ENCODE data around the gene NOS1. TPM values are rescaled to one million over a fixed set of nuclear protein-coding genes. Genes with fewer than 3 reads are reported as not detected.

NOS1 gene
- total RNA-seq, 1 experiment from 2014 or later: not detected

DNA sequence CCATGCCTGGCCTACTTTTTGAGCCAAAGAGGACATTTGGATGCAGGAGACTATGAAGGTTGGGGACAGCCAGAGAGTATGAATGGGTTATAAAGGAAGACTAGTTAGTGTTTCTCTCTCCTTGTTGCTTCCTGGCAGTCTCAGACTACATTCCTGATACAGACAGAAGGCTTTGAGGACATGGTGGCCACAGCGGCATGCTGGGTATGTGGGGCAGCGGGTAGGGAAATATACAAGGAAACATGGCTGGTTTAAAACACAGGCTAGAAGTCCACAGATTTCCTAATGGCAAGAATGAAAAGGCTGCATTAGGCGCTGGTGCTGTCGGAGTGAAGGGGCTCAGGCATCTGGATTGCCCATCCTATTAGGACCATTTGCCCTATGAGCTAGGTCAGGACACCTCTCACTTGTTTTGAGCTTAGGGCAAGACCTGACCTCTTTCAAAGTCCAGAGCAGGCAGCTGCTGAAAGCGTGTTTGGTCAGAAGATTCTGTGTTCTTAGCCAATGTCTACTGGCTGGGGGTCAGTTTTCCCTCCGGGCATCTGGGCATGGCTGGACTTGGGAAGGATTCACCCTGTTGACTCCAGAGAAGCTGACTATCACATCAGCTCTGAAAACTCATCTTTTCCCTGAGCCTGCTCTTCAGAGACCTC is 151.0 kb downstream of the NOS1 start:
- no peaks in the 10 kb centered on the region for H3K4me1 Mint-ChIP-seq (ENCODE audit: low read depth, unreplicated experiment)
- H3K27me3 Mint-ChIP-seq (ENCODE audit: insufficient read depth, unreplicated experiment): peaks cover 23% of the 10 kb centered on the region
- Histone ChIP-seq H3K4me3 (ENCODE audit: low read depth, low read length) (no peak overlapping the region), H3K36me3 (ENCODE audit: control insufficient read depth, insufficient read depth, low read length) (no peaks in the 10 kb centered on the region), H3K4me1 (no peaks in the 10 kb centered on the region), H3K27me3 (replicated peaks; ENCODE audit: control insufficient read depth, insufficient read depth, low read length) (no peaks in the 10 kb centered on the region), H3K9me3 (no peaks in the 10 kb centered on the region)
- H3K4me3 Mint-ChIP-seq (ENCODE audit: unreplicated experiment): no peak overlapping the region
- DNase-seq: no peak
- BruUV-seq (replicated peaks): no TSS peak
- intact Hi-C loops (cut with micrococcal nuclease; ENCODE audit: unreplicated experiment): loop anchor here (5.0 kb wide), 2 partner anchors 627 to 642 kb away; no protein-coding TSS in a partner anchor
- no peaks in the 10 kb centered on the region for H3K36me3 Mint-ChIP-seq (ENCODE audit: insufficient read depth, unreplicated experiment)
- ChIA-PET POLR2A (no interaction called here), CTCF (interaction anchor here (1.1 to 1.4 kb wide), 2 partner anchors 17 to 156 kb away, joined by 3 to 4 read pairs; no protein-coding TSS in a partner anchor)
- no peaks in the 10 kb centered on the region for H3K9me3 Mint-ChIP-seq (ENCODE audit: unreplicated experiment)
- TF ChIP-seq CTCF (IDR thresholded peaks at IDR 0.05; ENCODE audit: insufficient read depth in 1 of 2, low read depth in 1 of 2, low read length in 1 of 2, severe bottlenecking in 1 of 2, unreplicated experiment in 1 of 2): no peak
- H3K27ac Mint-ChIP-seq (ENCODE audit: unreplicated experiment): no peak overlapping the region

- Mint-ChIP-seq H3K27me3 (ENCODE audit: insufficient read depth, unreplicated experiment) (peaks cover 23% of the 10 kb centered on the region), H3K4me1 (ENCODE audit: low read depth, unreplicated experiment) (no peaks in the 10 kb centered on the region), H3K36me3 (ENCODE audit: insufficient read depth, unreplicated experiment) (no peaks in the 10 kb centered on the region), H3K9me3 (ENCODE audit: unreplicated experiment) (no peaks in the 10 kb centered on the region), H3K27ac (ENCODE audit: unreplicated experiment) (no peak overlapping the region), H3K4me3 (ENCODE audit: unreplicated experiment) (no peak overlapping the region)
- POLR2A ChIA-PET: no interaction called here
- TF ChIP-seq CTCF (IDR thresholded peaks at IDR 0.05; ENCODE audit: insufficient read depth in 1 of 2, low read depth in 1 of 2, low read length in 1 of 2, severe bottlenecking in 1 of 2, unreplicated experiment in 1 of 2): no peak
- H3K4me1 ChIP-seq: no peaks in the 10 kb centered on the region
- no peaks in the 10 kb centered on the region for H3K9me3 ChIP-seq
- BruUV-seq (replicated peaks): no TSS peak
- H3K36me3 ChIP-seq (ENCODE audit: control insufficient read depth, insufficient read depth, low read length): no peaks in the 10 kb centered on the region
- DNase-seq: no peak
- no peaks in the 10 kb centered on the region for H3K27me3 ChIP-seq (replicated peaks; ENCODE audit: control insufficient read depth, insufficient read depth, low read length)
- CTCF ChIA-PET: interaction anchor here (0.7 to 1.1 kb wide), 2 partner anchors 18 to 647 kb away, joined by 4 read pairs; no protein-coding TSS in a partner anchor
- H3K4me3 ChIP-seq (ENCODE audit: low read depth, low read length): no peak overlapping the region
- intact Hi-C loops (cut with micrococcal nuclease; ENCODE audit: unreplicated experiment): loop anchor here (5.0 kb wide), 2 partner anchors 628 to 643 kb away; no protein-coding TSS in a partner anchor
Observed at GRCh38 chr12:117209626-117210025, 151.8 kb downstream of the NOS1 start.

- H3K27ac Mint-ChIP-seq (ENCODE audit: unreplicated experiment): no peak overlapping the region
Observed at GRCh38 chr12:117208811-117209455, 152.5 kb downstream of the NOS1 start.

More at GRCh38 chr12:117208811-117209455, 152.5 kb downstream of the NOS1 start:
- POLR2A ChIA-PET: no interaction called here
- Mint-ChIP-seq H3K4me3 (ENCODE audit: unreplicated experiment) (no peak overlapping the region), H3K36me3 (ENCODE audit: insufficient read depth, unreplicated experiment) (no peaks in the 10 kb centered on the region), H3K9me3 (ENCODE audit: unreplicated experiment) (no peaks in the 10 kb centered on the region), H3K4me1 (ENCODE audit: low read depth, unreplicated experiment) (no peaks in the 10 kb centered on the region), H3K27me3 (ENCODE audit: insufficient read depth, unreplicated experiment) (peaks cover 20% of the 10 kb centered on the region)
- DNase-seq: no peak
- BruUV-seq (replicated peaks): no TSS peak
- CTCF ChIA-PET: no interaction called here
- Histone ChIP-seq H3K27me3 (replicated peaks; ENCODE audit: control insufficient read depth, insufficient read depth, low read length) (no peaks in the 10 kb centered on the region), H3K9me3 (no peaks in the 10 kb centered on the region), H3K4me1 (no peaks in the 10 kb centered on the region), H3K36me3 (ENCODE audit: control insufficient read depth, insufficient read depth, low read length) (no peaks in the 10 kb centered on the region), H3K4me3 (ENCODE audit: low read depth, low read length) (no peak overlapping the region)
- TF ChIP-seq CTCF (IDR thresholded peaks at IDR 0.05; ENCODE audit: insufficient read depth in 1 of 2, low read depth in 1 of 2, low read length in 1 of 2, severe bottlenecking in 1 of 2, unreplicated experiment in 1 of 2): no peak
- intact Hi-C loops (cut with micrococcal nuclease; ENCODE audit: unreplicated experiment): no loop called here
